ENCODE measurements around the gene LRG1.

Gene LRG1, protein sequence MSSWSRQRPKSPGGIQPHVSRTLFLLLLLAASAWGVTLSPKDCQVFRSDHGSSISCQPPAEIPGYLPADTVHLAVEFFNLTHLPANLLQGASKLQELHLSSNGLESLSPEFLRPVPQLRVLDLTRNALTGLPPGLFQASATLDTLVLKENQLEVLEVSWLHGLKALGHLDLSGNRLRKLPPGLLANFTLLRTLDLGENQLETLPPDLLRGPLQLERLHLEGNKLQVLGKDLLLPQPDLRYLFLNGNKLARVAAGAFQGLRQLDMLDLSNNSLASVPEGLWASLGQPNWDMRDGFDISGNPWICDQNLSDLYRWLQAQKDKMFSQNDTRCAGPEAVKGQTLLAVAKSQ

DNA sequence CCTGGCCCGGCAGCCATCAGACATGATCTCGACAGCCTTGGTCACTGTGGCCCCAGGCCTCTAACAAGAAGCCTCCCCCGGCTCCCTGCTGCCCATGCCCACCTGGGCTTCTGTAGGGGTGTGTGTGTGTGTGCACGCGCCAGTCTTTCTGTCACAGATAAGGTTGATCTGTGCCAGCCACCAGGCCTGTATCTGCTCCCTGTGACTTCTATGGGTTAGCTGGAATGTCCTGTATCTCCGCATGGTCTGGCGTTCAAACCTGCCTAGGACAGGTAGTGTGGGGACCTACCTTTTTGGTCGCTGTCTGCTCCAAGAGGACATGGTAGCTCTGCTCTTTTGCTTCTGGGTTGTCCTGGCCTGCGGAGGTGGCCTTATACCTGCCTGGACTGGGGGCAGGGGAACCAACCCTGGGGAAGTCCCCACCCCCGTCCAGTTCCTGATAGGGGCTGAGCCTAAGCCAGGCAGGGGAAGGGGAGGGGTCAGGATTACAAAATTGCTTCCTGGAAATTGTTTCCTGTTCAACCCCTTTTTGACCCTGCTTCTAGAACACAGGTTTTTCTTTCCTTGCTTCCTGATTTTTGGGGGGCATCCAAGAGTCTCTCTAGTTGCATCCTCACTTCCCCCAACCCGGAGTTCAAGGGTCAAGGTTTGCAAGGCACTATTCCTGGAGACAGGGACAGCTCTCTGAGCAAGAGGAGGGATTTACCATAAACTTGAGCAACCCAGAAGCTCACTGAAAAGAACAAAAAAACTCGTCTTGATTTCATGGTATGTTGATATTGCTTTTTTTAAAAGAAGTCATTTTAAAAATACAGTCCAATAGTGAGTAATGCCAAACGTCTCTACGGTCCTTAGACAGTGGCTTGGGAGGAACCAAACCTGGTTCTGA, at the start of gene LRG1:
Gene LRG1, minus strand, starts transcription at position 344 of the 889 bp plus-strand sequence. Its CDS starts 23 bp downstream, at position 321.
- no peak for DNase-seq (ENCODE audit: low read depth in 2 of 2, low spot score in 1 of 2)

DNA sequence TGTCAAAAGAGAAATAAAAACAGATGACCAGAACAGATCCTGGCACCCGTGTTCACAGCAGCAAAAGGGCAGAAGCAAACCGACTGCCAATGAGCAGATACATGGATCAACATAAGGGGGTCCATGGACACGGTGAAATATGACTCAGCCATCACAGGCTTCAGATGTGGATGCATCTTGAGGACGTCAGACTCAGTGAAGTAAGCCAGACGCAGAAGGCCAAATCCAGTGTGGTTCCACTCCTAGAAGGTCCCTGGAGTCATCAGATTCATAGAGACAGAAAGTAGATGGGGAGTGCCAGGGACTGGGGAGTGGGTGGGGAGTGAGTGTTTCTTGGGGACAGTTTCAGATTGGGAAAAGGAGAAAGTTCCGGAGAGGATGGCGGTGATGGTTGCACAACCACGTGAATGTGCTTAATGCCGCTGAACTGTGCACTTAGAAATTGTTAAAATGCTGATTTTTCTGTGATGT, 48.5 kb upstream of the LRG1 start:
- DNase-seq (ENCODE audit: low read depth in 2 of 2, low spot score in 1 of 2), result no peak

DNA sequence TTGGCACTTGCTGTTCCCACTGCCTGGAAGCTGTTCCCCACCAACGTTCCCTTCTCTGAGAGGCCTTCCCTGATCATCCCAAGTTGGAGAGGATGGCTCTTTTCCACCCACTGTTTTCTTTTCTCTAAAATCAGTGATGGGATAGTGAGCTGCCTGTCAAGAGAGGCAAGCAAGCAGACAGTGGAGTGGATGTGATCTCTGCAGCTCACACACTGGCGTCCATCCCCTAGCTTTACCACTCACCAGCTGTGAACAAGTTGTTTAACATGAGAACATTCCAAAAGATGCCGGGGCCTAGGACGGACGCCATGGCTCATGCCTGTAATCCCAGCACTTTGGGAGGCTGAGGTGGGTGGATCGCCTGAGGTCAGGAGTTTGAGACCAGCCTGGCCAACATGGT, 47.7 kb upstream of the LRG1 start:
- no peak for DNase-seq (ENCODE audit: low read depth in 2 of 2, low spot score in 1 of 2)

DNA sequence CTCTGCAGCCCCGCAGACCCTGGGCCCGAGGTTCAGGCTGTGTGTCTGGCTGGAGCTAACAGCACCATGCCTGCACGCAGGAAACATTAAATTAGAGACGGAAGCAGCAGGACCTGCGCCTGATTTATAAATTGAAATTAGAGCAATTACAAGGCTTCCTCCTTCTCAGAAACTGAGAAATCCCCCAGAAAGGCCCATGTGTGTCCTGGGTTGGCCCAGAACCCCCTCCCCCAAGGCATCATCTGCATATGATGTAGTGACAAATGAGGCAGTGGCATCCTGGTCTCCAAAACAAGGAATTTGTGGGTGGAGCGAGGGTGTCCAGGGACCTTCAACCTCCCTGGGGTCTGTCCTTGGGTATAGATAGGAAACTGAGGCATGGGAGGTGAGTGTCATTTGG, 46.9 kb upstream of the LRG1 start:
- DNase-seq (ENCODE audit: low read depth in 2 of 2, low spot score in 1 of 2), result no peak

GRCh38 chr19:4586245-4586644, 46.4 kb upstream of the LRG1 start:
- no peak for DNase-seq (ENCODE audit: low read depth in 2 of 2, low spot score in 1 of 2)

DNA sequence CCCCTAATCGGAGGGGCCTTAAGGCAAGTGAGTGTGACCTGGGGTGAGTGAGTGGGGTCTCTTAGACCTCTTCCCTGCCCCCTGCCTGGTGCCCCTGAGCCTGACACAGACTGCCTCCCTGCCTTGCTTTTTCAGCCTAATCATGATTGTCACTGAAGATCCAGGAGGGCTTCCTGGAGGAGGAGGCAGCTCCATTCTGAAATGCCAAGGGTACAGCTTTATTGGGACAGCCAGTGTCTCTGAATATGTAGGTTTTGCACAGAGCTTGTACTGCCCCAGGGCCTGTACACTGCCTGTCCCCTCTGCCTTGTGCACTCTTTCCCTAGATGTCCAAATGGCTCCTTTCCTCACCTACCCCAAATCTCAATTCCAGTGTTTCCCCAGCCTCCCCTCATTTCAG, 45.7 kb upstream of the LRG1 start:
- DNase-seq (ENCODE audit: low read depth in 2 of 2, low spot score in 1 of 2), result no peak

- no peak for DNase-seq (ENCODE audit: low read depth in 2 of 2, low spot score in 1 of 2)
Measured at GRCh38 chr19:4584670-4585460, 45.0 kb upstream of the LRG1 start.

- no peak for DNase-seq (ENCODE audit: low read depth in 2 of 2, low spot score in 1 of 2)
Measured at GRCh38 chr19:4583961-4584669, 44.3 kb upstream of the LRG1 start.

GRCh38 chr19:4582980-4583842, 43.4 kb upstream of the LRG1 start:
- DNase-seq (ENCODE audit: low read depth in 2 of 2, low spot score in 1 of 2), result no peak

DNA sequence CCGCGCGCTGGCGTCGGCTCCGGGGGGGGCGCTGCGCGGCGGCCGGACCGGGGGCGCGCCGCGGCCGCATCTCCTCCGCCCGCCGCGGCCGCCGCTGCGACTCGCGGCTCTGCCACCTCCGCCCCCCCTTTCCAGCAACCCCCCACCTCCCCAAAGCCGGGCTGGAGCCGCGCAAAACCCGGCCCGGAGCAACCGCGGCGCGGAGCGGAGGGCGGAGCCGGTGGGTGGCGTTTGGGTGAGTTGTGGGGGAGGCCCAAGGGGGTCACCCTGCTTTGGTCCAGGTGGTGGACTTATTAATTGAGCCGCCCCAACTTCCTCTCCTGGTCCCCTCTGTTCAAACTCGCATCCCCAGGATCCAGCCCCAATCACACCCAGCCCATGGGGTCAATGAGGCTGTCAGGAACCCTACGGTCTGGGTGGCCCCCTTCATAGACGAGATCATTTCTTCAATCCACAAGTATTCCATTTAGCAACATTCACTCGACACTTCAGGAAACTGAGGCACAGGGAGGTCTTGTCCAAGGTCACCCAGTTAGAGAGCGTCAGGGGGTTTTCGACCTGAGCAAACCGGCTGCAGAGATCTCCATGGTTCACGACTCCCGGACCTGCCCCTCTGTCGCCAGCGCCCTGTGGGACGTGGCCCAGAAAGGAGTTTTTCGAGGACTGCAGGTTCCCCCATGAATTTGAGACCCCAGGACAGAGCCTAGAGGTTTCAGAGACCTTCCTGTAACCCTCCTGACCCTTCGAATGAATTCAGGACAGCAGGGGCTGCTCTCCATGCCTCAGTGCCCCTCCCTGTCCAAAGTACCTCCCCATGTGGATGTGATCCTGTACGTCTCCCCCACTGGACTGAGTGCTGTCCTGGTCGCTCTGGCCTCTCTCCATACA, 42.1 kb upstream of the LRG1 start:
- no peak for DNase-seq (ENCODE audit: low read depth in 2 of 2, low spot score in 1 of 2)

GRCh38 chr19:4580961-4581665, 41.3 kb upstream of the LRG1 start:
- no peak for DNase-seq (ENCODE audit: low read depth in 2 of 2, low spot score in 1 of 2)

DNA sequence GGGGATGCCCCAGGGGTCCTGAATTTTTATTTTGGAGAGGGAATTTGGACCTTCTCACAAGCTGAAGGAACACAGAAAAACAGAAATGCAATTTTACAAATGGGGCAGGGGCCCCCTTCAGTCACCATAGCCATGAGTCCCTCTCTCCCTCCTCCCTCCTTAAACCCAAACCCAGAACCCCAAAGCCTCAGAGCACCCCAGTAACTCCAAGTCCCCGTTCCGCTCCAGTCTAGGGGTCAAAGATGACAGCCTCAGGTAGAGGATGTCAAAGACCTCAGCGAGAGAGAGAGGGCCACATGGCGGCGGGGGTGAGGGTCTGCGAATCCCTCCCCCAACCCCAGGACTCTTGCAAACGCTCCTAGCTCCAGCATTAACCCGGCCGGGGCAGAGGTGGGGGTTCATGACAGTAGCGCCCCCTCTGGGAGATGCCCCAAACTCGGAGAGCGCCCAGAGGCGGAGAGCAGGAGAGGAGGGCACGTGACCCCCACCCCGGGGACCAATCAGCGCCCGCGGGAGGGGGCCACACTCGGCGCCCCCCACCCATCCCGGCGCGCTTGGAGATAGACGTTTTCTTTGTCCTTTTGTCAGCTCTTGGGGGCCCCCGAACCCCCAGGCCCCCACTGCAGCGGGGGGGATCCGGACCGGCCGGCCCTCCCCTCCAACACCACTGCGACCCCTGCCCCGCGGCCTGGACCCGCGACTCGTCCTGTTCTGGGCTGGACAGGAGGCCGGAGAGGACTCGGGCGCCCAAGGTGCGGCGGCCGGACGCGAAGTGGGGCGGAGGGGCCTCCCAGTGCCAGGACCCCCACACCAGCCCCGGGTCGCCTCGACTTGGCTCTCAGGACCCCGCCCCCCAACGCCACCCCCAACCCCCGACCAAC, 40.4 kb upstream of the LRG1 start:
- DNase-seq (ENCODE audit: low read depth in 2 of 2, low spot score in 1 of 2), result no peak

DNA sequence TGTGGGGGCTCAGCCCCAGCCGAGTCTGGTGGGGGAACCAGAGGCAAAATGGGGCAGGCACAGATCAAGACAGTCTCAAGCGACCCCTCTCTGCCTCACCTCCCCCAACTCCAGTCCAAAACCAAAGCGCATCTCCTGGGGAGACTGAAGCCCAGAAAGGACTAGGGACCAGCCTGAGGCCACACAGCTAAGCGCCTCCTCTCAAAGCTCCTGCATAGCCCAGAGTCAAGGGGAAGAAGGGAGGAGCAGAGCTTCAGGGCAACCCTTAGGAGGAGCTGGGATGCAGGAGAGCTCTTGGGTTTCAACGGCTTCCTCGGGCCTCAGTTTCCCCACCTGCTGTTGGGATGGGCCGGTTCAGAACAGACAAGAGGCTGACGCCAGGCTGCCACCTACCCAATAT, 39.6 kb upstream of the LRG1 start:
- no peak for DNase-seq (ENCODE audit: low read depth in 2 of 2, low spot score in 1 of 2)

- no peak for DNase-seq (ENCODE audit: low read depth in 2 of 2, low spot score in 1 of 2)
Measured at GRCh38 chr19:4578552-4579248, 38.9 kb upstream of the LRG1 start.

- no peak for DNase-seq (ENCODE audit: low read depth in 2 of 2, low spot score in 1 of 2)
Measured at GRCh38 chr19:4577020-4577782, 37.4 kb upstream of the LRG1 start.

Data from stimulated activated CD8-positive, alpha-beta memory T cell treated with anti-CD3 and anti-CD28 coated beads, Interleukin-4, amount 100 ng/mL, for 4 hours (primary cell).